Amygdala (tissue), 56 donors: Measurements from ENCODE around the gene CCNJL.

Experiments
- DNase-seq, 56 donors: peaks; one replicate each; lab custom pipeline; 2025; lab: John Stamatoyannopoulos, UW

CCNJL gene

DNA sequence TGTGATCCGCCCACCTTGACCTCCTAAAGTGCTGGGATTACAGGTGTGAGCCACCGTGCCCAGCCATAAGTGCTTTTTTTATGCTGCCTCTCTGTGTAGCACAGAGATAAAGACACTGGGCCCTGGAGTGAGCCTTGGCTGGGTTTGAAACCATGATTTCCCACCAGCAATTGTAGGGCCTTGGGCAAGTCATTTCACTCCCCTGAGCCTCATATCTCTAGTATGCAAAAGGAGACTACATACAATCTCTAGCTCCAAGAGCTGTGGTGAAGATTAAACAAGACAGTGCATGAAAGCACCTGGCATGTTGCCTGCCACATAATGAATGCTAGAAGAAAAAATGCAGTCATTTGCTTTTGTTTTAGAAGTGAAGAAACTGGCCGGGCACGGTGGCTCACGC, 79.1 kb downstream of the CCNJL start:
- no peak for DNase-seq

DNA sequence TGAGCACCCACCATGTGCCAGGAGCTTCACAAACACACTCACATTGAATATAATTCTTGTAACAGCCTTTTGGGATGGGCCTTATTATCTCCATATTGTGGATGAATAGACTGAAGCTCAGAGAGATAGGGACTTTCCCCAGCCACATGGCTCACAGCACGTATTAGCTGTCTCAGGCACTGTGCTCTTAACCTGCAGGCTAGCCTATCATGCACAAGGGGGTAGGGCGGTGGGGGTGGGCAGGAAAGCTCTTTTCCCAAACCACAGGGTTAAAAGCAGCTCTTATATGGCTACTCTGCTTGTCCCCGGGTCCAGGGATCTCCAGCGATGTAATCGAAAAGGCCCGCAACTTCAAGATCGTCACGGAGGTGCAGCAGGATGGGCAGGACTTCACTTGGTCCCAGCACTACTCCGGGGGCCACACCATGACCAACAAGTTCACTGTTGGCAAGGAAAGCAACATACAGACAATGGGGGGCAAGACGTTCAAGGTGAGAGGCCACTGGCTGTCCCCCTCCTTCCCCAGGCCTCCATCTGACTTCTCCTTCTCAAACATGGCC, 80.5 kb downstream of the CCNJL start:
- no peak for DNase-seq

- peak in 3 of 56 donors; percentile 2 to 29 (median 8) for DNase-seq
Measured at GRCh38 chr5:160230686-160231527, 81.5 kb downstream of the CCNJL start.

GRCh38 chr5:160229190-160229742, 83.1 kb downstream of the CCNJL start, which contains the start of gene FABP6:
Gene FABP6, plus strand, starts transcription at chr5:160229506. Its CDS starts 52 bp downstream, at chr5:160229558.
- no peak for DNase-seq

- DNase-seq, result no peak
Measured at GRCh38 chr5:160227012-160227411, 85.4 kb downstream of the CCNJL start.

DNA sequence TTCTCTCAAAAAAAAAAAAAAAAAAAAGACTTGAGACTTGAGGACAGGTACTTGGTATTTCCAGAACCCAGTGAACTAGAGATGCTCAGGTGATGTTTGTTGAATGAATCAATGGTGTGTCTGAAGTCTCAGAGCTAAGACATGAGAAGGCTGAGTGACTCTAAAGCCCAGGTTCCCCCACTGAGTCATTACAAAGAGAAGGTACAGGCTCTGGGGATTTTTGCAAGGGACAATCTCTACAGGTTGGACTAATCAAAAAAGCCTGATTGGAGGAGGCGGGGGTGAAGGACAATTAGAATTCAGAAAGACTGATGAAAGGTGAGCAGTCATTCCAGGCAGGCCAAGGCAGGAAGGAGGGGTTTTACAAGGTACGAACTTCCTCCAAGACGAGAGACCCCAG, 91.3 kb downstream of the CCNJL start:
- no peak for DNase-seq

DNA sequence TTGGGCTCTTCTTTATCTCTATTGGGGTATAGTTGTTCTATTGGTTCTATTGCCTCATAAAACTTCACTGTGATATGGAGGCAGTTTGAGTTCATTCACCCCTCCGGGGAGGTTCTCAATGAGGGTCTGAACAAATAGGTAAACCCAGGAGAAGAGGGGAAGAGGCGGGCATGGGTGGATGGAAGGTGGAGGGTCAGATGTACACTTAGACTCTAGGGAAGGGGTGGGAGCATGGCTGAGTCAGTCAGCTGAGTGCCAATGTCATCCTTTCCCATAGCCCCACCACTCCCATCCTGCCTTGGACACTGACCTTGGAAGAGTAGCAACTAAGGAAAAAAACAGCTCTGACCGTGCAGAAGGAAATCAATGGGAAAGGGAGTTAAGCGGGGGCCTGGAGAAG, 93.0 kb downstream of the CCNJL start:
- DNase-seq, result no peak

- no peak for DNase-seq
Measured at GRCh38 chr5:160213537-160213936, 98.8 kb downstream of the CCNJL start.

- no peak for DNase-seq
Measured at GRCh38 chr5:160211352-160211751, 101.0 kb downstream of the CCNJL start.

DNA sequence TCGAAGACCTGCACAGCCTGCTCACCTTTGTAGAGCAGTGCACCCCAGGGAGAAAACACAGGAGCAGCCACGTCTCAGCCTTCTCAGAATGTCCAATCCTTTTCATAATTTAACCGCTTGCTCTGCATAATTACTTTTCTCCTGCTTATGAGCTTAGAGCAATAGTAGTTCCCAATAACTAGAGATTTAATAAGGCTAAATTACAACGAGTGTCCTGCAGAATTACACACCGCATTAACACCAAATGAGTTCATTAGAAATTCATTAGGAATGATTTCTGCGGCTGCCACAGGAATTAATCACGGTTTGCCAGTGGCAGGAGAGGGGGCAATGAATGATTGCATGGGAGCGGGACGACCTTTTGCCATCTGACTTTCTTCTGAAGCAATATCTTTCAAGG, 101.8 kb downstream of the CCNJL start:
- no peak for DNase-seq

GRCh38 chr5:160209917-160210316, 102.4 kb downstream of the CCNJL start:
- DNase-seq, result no peak

- no peak for DNase-seq
Measured at GRCh38 chr5:160207061-160207460, 105.3 kb downstream of the CCNJL start.
